GM10266 (cell line): ENCODE results near the gene NRIP1.

Experiments
- DNase-seq: peaks from one replicate; pipeline ENCODE4 v3.0.0; 2012; ENCODE audit errors: extremely low spot score
- CTCF ChIP-seq: IDR thresholded peaks from 2 replicates; pipeline ENCODE4 v1.5.1; 2012; ENCODE audit warnings: mild to moderate bottlenecking, low read depth; ENCODE audit not compliant: control insufficient read depth, insufficient read depth; ENCODE audit errors: missing control alignments

The NRIP1 gene

GRCh38 chr21:15029077-15029476, 35.7 kb downstream of the NRIP1 start:
- TF ChIP-seq CTCF: no peak
- no peak for DNase-seq

- TF ChIP-seq CTCF: no peak
These were observed 36.6 kb downstream of the NRIP1 start for GRCh38 chr21:15028186-15028585.

GRCh38 chr21:15027056-15027455, 37.7 kb downstream of the NRIP1 start:
- no peak for DNase-seq
- no peak for TF ChIP-seq CTCF

More at GRCh38 chr21:15028186-15028585, 36.6 kb downstream of the NRIP1 start:
- no peak for DNase-seq

- DNase-seq: no peak
- TF ChIP-seq CTCF: no peak
These were observed 38.4 kb downstream of the NRIP1 start for GRCh38 chr21:15026370-15026769.

- TF ChIP-seq CTCF: no peak
- no peak for DNase-seq
These were observed 41.0 kb downstream of the NRIP1 start for GRCh38 chr21:15023776-15024175.

GRCh38 chr21:15022608-15023261, 42.1 kb downstream of the NRIP1 start:
- no peak for DNase-seq
- no peak for TF ChIP-seq CTCF

- no peak for DNase-seq
- no peak for TF ChIP-seq CTCF
These were observed 44.0 kb downstream of the NRIP1 start for GRCh38 chr21:15020797-15021196.
